Activated naive CD8-positive, alpha-beta T cell treated with anti-CD3 and anti-CD28 coated beads, Interleukin-2, amount 50 U/mL, for 16 hours (primary cell): Measurements from ENCODE around the gene CFAP410.

Source experiments
- DNase-seq: peaks from one replicate; pipeline ENCODE4 v3.0.0-alpha.2; 2020; ENCODE audit warnings: low read depth, low spot score

Gene CFAP410

GRCh38 chr21:44331209-44331608, 8.0 kb downstream of the CFAP410 start:
- DNase-seq = no peak

DNA sequence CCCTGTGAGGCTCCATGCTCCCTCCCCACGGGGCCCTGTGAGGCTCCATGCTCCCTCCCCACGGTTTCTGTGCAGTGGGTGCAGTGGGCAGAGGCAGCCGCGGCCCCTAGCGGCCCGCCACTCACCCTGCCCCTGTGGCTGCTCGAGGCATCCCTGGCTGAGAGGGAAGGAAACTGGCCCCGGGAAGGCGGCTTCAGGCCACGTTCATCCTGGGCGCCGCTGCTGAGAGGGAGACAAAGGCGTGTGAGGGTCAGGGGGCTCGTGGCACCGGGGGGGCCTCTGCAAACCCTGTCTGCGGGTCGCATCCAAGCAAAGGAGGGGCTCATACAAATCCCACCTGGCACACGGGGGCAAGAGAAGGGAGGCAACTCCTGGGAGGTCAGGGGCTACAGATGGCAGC, 8.5 kb downstream of the CFAP410 start:
- no peak for DNase-seq

DNA sequence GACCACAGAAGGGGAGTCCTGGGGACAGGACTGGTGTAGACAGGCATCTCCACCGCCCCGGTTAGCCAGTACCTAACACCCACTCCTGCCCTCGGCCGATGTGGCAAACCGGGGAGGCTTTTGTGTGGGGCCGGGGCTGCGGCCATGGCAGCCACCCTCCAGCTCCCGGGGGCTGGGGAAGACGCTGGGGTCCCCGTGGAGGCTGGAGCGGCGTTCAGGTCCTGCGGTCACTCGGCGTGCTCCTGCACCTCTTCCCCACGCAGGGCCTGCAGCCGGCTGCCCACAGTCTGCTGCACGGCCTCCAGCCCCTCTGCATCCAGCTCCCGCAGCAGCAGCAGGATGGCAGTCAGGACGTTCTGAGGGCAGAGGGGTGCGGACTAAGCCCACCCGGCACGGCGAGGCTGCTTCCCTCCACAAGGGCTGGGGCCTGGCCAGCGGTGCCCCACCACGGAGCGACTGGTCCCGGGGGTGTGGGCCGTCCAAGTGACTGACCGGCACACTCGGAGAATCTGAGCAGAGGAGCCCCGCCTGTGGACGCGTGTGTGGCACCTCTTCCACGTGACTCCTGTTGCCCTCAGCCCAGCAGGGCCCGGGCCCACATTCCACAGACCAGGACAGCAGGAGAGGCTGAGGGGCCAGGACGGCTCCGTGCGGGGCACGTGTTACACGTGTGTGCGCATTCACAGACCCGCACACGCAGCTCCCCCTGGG, 9.1 kb downstream of the CFAP410 start:
- DNase-seq = no peak

DNA sequence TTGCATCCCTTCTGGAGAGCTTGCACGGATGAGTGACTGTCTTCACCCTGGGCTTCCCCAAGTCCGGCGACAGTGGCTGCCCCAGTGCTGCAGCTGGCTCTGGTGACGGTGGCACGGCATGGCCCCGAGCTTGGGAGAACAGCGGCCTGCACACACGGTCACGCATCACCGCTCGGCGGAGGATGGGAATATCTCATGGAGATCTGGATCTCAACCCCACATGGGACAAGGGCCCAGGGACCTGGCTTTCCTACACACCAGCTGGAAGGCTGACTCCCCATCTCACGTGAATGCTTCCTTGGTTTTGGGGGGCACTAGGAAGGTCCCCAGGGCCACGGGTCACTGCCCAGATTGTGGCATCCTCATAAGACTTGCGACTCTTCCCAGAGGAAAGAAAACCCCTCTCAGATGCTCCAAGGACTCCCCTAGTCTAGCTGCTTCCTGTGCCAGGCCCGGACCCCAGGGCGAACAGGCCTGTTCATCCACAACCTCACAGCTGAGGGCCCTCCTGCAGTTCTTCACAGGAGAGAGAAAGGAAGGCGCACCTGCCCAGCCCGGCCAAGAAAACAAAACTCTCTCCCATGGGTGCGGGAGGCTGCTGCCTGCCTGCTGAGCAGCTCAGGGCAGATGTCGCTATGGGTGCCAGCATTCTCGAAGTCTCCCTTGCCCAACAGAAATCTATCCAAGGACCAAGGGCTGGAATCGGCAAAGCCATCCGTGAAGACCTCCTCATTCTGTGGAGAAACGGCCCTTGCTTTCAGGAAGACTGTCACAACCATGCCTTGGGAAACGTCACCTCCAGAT, 9.9 kb downstream of the CFAP410 start:
- DNase-seq = no peak

DNA sequence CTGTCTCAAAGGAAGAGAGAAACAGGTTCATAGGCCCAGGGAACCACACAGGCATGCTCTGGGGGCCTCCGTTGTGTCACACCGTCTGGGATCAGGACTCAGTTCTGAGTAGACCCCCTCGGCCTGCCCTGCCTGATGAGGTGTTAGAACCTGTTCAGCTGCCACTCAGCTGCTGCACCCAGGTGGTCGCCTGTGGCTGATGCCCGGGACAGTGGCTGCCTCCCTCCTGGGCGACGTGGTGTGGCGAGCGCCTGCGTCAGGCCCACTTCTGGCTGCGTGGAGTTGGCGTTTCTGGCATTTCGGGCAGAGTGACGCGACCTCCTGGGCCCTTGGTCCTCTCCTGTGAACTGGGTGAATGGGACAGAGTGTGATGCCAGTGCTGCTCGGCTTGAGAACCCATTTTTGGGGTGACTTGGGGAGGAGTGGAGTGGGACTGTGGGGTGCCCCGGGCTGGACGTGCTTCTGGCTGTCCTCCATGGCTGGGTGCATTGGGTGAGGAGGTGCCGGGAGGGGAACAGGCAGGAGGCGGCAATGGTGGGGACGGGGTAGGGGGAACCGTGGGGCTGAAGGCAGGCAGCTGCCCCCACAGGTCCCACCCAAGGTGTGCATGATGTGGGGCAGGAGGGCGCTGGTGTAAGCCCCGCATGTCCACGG, 10.8 kb downstream of the CFAP410 start:
- no peak for DNase-seq

GRCh38 chr21:44327603-44327974, 11.6 kb downstream of the CFAP410 start:
- DNase-seq = no peak

DNA sequence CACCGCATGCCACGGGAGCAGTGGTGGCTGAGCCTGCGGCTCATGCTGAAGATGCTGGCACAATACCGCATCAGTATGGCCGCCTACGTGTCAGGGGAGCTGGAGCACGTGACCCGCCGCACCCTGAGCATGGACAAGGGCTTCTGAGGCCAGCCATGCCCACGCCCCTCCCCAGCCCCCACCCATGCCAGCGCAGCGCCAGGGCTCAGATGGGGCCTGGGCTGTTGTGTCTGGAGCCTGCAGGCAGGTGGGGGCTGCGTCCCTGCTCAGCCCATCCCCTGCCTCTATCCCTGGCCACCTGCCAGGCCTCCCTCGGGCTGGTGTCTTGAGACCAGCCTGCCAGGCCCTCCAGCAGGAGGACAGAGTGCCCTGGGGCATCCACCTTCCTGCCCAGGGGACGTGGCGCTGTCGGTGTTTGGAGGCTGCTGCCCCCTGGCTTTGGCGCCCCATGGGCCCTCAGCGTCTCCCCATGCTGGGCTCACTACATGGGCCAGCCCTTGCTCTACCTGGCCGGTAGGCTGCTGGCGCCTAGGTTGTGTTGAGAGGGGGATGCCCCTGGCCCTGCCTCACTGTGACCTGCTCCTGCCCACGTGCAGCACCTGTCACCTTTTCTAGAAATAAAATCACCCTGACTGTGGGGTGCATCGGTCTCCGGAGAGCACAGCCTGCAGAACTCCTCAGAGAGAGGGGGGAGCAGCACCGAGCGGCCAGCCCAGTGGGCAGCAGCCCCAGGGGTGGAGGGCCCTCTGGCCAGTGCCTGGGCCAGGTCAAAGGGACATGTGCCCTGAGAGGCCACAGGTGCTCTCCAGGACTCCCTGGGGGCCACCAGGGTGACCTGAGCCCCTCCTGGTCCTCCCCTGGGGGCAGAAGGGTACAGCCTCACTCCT, 12.2 kb downstream of the CFAP410 start:
- no peak for DNase-seq

DNA sequence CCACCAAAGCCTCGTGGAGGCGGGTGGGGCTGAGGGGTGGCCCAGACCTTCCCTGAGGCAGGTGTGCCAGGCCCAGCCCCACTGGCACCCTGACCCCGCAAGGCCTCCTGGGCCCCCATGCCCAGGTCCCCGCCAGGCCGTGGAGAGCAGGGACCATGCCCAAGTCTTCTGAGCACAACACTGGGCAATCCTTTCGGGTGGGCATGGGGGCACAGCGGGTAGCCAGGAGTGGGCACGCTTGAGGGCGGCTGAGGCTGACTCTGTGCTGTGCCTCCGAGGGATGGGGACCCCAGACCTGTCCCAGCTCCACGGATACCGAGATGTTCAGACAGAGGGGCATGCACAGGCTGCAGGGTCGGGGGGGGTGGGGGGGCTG, 12.9 kb downstream of the CFAP410 start:
- no peak for DNase-seq

GRCh38 chr21:44325386-44326271, 13.6 kb downstream of the CFAP410 start:
- DNase-seq = no peak

DNA sequence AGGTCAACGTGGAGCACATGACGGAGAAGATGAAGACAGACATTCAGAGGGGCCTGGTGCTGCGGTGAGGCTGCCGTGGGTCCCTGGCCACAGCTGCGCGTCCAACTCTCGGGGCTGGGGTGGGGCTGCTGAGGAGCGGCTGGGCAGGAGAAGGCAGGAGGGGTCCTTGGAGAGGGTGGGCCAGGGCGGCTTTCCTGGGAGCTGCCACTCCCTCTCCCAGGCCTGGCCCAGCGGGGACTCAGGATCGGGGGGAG, 14.4 kb downstream of the CFAP410 start:
- no peak for DNase-seq

- no peak for DNase-seq
These were observed 14.9 kb downstream of the CFAP410 start for GRCh38 chr21:44324106-44324853.

DNA sequence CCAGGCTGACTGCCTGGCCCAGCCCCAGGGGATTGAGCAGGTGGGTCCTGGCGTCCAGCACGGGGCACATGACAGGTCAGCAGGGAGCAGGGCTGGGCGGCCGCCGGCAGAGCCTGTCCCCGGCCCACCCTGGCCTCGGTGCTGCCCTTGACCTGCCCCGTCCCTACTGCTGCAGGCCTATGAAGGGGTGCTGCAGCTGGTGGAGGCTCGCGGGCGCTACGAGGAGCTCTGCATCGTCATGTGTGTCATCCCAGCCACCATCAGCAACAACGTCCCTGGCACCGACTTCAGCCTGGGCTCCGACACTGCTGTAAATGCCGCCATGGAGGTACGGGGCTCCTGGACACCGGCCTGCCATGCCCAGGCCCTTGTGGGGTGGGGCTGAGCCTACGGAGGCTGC, 15.6 kb downstream of the CFAP410 start:
- DNase-seq = no peak

- no peak for DNase-seq
These were observed 16.4 kb downstream of the CFAP410 start for GRCh38 chr21:44322621-44323325.

DNA sequence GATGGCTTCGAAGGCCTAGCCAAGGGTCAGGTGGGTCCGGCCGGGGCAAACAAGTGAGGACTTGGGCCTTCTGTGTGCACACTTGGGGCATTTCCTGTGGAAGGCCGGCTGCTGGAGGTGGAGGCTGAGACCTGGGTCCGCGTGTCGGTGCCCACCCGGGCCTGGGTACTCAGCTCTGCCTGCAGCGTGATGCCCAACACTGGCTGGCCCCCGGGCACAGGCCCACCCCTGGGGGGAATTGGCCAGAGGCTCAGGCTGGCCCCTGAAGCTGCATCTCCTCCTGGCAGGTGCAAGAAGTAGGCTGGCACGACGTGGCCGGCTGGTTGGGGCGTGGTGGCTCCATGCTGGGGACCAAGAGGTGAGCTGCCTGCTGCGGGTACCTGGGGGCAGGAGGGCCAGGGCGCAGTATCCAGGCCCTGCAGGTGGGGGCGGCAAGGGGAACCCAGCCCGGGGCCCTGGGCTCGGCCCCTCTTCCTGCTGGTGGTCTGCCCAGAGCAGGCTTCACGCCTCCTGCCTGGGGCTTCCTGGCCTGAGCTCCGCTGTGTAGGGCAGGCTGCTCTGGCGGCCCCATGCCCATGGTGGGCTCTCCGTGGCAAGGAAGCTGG, 17.2 kb downstream of the CFAP410 start:
- DNase-seq = no peak

GRCh38 chr21:44320847-44321246, 18.3 kb downstream of the CFAP410 start:
- DNase-seq = no peak

- DNase-seq = no peak
These were observed 19.7 kb downstream of the CFAP410 start for GRCh38 chr21:44319407-44320065.

- no peak for DNase-seq
These were observed 20.5 kb downstream of the CFAP410 start for GRCh38 chr21:44318489-44319285.

GRCh38 chr21:44317871-44318270, 21.3 kb downstream of the CFAP410 start:
- DNase-seq = no peak
